CMK (cell line): ENCODE measurements around the gene EZH1.
"Not testable (repeated sequence)": the region's sequence is repeated elsewhere in the genome, so short reads cannot be mapped to it uniquely, and the experiment has no call there.

Experiments used
- DNase-seq: peaks from one replicate; pipeline ENCODE4 v3.0.0-alpha.2; 2010; ENCODE audit warnings: low read depth

The EZH1 gene

DNA sequence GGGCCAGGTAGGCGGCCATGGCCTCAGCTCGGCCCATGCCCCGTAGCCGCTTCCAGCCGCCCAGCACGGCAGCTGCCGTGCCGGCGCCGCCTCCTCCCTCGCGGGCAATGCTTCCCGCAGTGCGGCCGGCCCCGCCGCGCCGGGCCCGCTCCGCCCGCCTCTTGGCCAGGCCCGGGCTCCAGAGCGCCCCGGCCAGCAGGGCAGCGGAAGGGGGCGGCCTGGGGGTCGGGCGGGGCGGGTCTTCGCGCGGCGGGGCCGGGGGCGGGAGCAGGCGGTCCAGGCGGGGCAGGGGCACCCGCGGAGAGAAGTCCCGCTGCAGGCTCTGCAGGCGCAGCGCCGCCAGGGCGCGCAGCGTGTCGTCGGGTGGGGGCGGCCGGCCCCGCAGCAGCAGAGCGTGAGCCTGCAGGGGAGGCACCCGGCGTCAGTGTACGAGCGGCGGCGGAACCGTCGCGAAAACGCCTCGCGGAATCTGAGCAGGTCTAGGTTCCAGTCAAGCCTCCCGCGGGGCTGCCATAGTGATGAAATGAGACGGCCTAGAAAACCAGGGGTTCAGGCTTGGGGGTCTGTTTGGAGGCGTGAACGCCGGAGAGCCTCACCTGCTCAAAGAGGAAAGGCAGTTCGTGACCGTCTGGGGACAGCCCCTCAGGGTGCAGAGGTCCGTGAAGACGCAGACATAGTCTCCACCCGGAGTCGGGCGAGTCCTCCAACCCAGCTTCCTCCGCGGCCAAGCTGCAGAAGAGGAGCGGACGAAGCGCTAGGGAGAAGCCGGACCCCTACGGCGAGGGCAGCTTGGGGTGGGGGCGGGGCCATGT is 74.7 kb downstream of the EZH1 start:
- DNase-seq = no peak

- DNase-seq = no peak
Observed at GRCh38 chr17:42669705-42669976, 75.2 kb downstream of the EZH1 start.

- no peak for DNase-seq
Observed at GRCh38 chr17:42667088-42667951, 77.5 kb downstream of the EZH1 start.

GRCh38 chr17:42666126-42666525 is 78.7 kb downstream of the EZH1 start:
- not testable (repeated sequence) for DNase-seq

DNA sequence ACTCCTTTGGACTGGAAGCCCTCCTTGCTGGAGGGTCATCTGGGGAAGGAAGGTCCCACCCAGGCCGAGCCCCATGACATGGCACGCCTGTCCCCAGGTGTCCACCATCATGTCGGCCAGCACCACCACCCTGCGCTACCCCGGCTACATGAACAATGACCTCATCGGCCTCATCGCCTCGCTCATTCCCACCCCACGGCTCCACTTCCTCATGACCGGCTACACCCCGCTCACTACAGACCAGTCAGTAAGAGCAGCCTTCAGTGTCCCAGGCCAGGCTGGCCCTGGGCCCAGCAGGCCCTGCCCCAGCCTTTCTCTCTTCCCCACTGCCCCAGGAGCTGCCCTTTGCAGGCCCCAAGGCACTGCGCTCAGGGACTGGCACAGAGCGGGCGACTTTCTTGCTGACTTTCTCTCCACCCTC is 79.2 kb downstream of the EZH1 start:
- DNase-seq = no peak

GRCh38 chr17:42660692-42661345 is 84.0 kb downstream of the EZH1 start:
- no peak for DNase-seq

GRCh38 chr17:42659932-42660274 is 84.9 kb downstream of the EZH1 start:
- not testable (repeated sequence) for DNase-seq

DNA sequence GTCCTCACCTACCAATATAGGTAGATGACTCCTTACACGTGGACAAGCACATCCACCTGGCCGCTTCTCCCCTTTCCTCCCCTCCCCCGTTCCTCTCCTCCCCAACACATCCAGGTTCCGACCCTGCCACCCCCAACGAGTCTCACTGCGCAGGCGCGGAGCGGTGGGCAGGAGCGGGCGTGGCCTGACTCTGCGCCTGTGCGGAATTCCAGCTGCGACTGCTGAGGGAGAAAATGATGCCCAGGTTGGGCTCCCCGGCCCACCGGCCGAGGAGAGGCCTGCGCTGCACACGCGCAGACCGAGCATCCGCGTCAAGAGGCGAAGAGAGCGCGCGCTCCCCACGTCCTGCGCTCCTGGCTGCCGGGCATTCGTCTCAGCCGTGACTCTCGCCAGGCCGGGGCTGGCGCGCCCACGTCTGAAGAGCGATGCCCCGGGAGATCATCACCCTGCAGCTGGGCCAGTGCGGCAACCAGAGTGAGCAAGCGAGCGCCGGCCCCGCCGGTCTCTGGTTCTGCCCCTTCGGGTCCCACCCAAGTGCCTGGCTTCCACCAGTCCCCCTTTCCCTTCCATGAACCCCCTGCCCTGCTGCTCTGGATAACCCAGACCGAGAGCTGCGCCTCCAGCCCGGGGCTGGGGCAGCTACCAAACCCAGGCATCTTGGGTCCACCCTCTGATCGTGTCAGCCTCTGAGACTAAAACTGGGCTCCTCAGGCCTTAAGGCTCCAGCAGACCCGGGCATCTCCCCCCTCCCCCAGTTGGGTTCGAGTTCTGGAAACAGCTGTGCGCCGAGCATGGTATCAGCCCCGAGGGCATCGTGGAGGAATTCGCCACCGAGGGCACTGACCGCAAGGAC is 85.5 kb downstream of the EZH1 start, which contains the start of gene TUBG2:
Gene TUBG2 (plus strand): TSS at position 206 of the 853 bp plus-strand sequence. CDS start 220 bp downstream, at position 426.
- peak; percentile 82 for DNase-seq

DNA sequence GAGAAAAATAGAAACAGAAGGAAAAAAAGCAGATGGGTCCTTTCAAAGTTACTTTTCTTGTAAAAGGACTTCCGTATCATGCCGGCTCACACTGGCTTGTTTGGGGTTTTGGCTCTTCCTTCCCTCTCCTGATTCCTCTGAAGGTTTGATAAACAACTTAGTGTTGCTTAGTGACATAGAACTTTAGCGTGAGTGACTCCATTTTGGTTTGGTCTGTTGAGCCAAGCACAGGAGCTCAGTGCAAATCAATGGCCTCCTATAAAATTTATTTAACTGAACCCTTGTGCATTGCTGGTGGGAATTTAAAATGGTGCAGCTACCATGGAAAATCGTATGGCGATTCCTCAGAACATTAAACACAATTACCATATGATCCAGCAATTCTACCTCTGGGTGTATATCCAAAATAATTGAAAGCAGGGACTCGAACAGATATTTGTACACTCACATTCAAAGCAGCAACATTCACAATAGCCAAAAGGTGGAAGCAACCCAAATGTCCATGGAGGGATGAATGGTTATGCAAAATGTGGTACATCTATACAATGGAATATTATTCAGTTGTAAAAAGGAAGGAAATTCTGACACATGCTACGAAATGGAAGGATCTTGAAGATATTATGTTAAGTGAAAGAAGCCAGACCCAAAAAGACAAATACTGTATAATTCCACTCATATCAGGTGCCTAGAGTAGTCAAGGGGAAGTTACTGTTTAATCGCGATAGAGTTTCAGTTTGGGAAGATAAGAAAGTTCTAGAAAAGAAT is 86.8 kb downstream of the EZH1 start:
- no peak for DNase-seq

- DNase-seq = no peak
Observed at GRCh38 chr17:42655528-42655927, 89.3 kb downstream of the EZH1 start.

DNA sequence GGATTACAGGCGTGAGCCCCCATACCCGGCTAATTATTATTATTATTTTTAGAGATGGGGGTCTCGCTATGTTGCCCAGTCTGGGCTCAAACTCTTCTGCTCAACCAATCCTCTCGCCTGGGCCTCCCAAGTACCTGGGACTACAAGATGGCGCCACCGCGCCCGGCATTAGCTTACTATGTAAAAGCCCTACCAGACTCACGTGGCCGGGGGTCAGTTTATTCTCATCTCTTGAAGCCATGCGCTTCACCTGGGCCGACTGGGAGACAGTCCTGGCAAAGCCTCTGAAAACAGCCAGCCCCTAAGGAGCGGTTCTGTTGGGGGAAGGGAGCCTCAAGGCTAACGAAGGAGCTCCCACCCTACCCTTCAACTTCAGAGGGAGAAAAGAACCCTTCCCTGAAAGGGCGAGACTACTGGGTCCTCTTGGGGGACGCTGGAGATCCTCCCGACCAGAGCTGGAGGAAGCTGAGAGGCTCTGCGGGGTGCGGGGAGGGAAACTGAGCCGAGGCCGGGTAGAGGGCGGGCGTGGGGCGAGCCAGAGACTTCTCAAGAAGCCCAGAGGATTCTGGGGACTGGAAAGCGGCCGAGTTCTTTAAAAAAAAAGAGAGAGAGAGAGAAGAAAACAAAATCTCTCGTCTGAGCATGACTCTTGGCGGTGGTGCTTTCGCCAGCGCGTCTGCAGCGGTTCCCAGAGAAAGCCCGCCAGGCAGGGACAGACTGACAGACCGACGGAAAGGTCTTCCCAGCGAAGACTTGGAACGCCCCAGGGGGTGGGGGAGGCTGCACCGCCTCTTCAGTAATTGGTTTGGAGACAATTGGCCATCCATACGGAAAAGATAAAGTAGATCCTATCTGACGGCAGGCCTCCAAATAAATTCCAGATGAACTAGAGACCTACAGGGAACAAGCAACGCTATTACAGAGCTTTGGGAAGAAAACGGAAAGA is 91.4 kb downstream of the EZH1 start:
- no peak for DNase-seq

DNA sequence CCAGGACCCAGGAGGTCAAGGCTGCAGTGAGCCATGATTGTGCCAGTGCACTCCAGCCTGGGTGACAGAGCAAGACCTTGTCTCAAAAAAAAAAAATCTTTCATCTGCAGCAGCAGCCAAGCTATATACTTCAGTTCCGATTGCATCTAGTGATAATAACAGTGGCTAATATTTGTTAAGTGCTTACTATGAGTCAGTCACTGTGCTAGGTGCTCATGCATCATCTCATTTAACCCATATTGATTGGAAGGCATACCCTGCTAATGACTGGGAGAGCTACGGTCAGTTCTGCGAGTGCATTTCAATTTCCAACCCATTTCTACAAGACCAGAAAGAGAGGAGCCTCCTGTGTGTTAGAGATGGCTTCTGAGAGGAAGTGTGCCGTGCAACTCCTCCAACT is 93.4 kb downstream of the EZH1 start:
- DNase-seq = no peak
